ENCODE data around the gene PPM1D. TPM values are rescaled to one million over a fixed set of nuclear protein-coding genes. Genes with fewer than 3 reads are reported as not detected.
"Not testable (repeated sequence)": the region's sequence is repeated elsewhere in the genome, so short reads cannot be mapped to it uniquely, and the experiment has no call there.

The PPM1D gene
- 13.5 TPM for total RNA-seq

DNA sequence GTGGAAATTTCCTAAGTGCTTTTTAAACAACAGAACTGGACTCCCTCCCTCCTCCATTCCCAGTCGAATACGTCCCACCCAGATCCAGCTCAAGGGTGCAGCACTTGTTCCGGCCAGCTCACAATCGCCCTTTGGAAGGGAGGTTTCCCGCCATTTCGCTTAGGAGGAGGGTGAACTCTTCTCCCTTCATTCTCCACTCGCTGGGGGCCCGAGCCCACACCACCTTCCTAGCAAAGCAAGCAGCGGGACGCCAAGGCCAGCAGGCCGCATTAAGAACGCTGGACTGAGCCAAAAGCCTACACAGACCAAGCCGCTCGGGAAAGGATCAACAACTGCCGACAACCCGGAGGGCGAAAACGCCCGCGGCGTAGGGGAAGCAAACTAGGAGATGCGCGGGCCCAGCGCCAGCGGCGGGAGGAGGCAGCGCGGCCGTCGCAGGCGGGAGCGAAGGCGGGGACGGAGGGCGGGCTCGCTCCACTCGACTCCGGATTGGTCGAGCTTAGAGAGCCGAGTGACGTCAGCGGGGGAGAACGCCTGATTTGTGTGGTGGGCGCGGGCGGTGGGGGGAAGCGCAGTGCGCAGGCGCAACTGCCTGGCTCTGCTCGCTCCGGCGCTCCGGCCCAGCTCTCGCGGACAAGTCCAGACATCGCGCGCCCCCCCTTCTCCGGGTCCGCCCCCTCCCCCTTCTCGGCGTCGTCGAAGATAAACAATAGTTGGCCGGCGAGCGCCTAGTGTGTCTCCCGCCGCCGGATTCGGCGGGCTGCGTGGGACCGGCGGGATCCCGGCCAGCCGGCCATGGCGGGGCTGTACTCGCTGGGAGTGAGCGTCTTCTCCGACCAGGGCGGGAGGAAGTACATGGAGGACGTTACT lies at the start of gene PPM1D:
Gene PPM1D, plus strand, starts transcription at position 574 of the 870 bp plus-strand sequence. Its CDS starts 222 bp downstream, at position 796.
- peak; percentile 96 to 99 (median 99) for DNase-seq (ENCODE audit: low read depth in 2 of 3, low spot score in 2 of 3)

- DNase-seq (ENCODE audit: low read depth in 2 of 3, low spot score in 2 of 3): not testable (repeated sequence)
Observed at GRCh38 chr17:60552255-60552654, 47.7 kb upstream of the PPM1D start.

DNA sequence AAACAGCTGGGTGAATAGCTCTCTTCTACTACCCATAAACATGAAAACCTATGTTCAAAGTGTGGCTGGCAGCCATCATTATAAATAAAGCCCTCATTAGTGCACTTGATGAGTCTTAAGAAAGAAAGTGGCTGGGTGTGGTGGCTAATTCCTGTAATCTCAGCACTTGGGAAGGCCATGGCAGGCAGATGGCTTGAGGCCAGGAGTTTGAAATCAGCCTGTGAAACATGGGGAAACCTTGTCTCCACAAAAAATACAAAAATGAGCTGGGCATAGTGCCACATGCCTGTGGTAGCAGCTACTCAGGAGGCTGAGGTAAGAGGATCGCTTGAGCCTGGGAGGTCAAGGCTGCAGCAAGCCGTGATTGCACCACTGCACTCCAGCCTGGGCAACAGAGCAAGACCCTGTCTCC lies 45.6 kb upstream of the PPM1D start:
- no peak for DNase-seq (ENCODE audit: low read depth in 2 of 3, low spot score in 2 of 3)

DNA sequence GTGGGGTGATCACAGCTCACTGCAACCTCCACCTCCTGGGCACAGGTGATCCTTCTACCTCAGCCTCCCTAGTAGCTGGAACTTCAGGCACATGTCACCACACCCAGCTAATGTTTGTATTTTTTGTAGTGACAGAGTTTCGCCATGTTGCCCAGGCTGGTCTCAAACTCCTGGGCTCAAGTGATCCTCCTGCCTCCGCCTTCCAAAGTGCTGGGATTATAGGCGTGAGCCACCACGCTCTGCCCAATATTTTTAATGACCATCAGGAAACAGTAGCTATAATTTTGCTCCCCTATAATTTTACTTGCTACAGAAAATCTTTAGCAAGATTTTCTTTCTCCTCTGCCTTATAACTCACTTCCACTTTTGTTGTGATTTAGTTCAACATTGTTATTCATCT lies 44.2 kb upstream of the PPM1D start:
- no peak for DNase-seq (ENCODE audit: low read depth in 2 of 3, low spot score in 2 of 3)

DNA sequence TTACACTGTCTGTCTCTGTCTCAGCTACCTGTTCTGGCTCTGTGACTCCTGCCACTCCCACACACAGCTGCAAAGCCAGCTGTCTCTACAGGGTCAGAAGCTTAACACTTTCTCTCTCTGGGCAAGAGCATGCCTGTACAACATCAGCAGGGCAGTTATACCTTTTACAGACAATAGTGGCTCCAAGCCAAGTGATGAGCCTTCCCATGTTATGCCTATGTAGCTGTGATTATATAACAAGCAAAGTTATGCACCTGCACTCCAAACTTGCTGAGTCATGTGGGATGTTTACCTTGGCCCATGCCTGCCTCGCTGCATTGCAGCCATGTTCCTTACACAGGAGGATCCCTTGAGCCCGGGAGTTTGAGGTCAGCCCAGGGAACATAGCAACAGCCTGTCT lies 42.2 kb upstream of the PPM1D start:
- DNase-seq (ENCODE audit: low read depth in 2 of 3, low spot score in 2 of 3): peak in 1 of 3 donors; percentile 6

- no peak for DNase-seq (ENCODE audit: low read depth in 2 of 3, low spot score in 2 of 3)
Observed at GRCh38 chr17:60559659-60559994, 40.4 kb upstream of the PPM1D start.

DNA sequence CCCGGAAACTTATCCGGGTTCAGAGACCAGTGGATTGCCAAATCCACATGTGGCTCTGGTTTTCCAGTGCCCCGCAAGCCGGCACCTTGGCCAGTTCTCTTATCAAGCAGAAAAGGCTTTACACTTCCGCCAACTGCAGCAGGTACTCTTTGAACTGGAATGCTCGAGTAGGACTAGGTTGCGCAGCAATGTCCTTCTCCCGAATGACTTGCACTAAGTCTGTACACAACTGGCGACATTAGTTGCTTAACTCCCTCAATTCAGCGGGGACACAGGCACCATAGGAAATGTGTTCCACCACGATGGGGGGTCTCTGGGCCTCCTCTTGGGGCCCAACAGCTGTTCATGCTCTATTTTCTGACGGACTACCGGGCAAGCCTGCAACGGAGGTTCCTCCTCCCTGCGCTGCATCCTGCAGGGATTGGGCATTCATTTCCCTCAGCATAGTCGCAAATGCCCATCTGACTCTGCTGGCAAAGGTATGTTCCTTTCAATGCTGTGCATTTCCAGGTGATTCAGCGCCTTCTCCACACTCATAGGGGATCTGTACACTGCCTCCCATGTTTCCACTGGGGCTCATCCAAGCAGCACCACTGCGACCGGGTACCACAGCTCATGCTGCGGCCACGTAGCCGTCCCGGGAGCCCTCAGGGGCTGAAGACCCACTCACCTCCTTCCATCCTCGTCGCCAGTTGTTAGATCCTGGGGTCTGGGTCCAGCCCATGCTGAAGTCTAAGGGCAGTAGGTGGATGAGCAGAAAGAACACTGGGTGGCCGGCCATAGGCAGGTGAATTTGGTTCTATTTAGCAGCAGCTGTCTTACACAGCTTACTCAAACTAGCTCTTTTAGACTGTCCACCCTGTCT lies 39.8 kb upstream of the PPM1D start:
- no peak for DNase-seq (ENCODE audit: low read depth in 2 of 3, low spot score in 2 of 3)

DNA sequence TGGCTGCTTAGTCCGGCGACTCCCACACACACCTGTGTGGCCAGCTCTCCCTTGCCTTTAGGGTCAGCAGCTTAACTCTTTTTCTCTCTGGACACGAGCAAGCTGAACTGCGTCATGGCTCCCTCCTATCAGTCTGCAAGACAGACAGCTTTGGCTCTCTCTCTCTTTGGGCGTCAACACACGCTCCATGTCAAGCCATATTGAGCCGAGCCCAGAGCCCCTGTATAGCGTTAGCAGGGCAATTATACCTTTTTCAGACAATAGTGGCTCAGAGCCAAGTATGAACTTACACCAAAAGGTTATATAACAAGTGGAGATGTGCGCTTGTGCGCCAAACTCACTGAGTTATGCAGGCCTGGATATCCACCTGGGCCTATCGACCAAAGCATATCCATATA lies 39.1 kb upstream of the PPM1D start:
- DNase-seq (ENCODE audit: low read depth in 2 of 3, low spot score in 2 of 3): no peak

DNA sequence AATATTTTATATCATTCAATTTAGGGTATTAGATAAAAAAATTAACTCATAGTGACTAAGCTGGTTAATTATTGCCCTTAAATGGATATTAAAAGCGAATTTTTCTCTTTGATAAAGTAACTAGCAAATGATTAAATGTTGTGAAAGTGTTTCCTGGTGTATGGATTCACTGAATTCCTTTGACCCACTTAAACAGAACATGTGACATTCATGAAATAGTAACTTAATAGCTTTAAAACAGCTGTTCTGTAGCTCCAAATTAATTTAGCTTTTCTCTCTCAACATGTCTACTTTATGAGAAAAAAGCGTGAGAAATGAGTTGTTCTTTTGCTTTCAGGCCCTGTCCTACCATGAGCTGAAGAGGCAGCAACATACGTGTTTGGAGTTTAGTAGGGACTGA lies 37.6 kb upstream of the PPM1D start:
- no peak for DNase-seq (ENCODE audit: low read depth in 2 of 3, low spot score in 2 of 3)

DNA sequence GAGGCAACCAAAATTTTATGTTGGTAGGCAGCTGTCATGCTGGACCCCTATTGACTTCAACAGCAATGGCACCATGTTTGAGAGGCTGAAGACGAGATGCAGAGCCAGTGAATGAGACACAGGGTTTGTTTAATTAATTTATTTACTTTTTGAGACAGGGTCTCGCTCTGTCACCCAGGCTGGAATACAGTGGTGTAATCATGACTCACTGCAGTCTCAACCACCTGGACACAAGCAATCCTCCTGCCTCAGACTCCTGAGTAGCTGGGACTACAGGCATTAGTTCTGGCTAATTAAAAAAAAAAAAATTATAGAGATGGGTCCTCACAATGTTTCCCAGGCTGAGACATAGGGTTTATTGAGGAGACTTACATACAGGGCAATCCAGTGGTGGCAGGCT lies 36.2 kb upstream of the PPM1D start:
- no peak for DNase-seq (ENCODE audit: low read depth in 2 of 3, low spot score in 2 of 3)

- no peak for DNase-seq (ENCODE audit: low read depth in 2 of 3, low spot score in 2 of 3)
Observed at GRCh38 chr17:60565233-60565632, 34.8 kb upstream of the PPM1D start.

- no peak for DNase-seq (ENCODE audit: low read depth in 2 of 3, low spot score in 2 of 3)
Observed at GRCh38 chr17:60573236-60574051, 26.5 kb upstream of the PPM1D start.

DNA sequence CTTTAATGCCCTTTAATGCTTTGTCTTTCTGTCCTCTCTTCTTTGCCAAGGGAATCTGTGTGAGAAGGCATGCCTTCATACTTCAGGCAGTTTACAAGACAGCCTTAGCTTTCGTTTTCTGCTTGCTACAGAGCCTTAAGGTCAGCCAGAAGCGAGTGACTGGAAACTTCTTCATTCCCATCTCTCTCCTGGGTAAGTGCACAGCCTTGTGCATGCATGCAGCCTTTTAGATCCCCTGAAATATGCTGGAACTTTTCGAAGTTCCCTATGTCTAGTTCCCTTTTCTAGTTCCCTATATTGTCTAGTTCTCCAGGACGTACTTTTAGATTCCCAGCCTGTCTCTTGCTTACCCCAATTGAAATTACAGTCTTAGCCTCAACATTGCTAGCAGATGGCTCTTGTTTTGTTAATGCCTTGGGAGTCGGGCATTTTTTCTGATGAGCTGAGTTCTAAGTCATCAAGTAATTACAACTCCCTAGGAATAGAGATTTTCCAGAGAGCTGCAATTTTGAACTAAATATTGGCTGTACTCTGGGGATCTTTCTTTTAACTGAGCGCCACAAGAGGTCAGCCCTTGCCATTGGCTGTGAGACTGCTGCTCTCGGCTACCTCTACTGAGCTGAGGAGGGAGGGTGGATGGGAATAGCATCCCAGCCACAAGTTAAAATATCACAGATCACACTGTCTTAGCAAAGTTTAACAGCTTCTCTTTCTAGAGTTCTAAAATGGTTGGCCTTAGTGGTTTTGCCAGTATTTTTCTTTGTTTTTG lies 22.7 kb upstream of the PPM1D start:
- DNase-seq (ENCODE audit: low read depth in 2 of 3, low spot score in 2 of 3): peak in 1 of 3 donors; percentile 34

GRCh38 chr17:60579090-60579489 lies 20.9 kb upstream of the PPM1D start:
- no peak for DNase-seq (ENCODE audit: low read depth in 2 of 3, low spot score in 2 of 3)

- no peak for DNase-seq (ENCODE audit: low read depth in 2 of 3, low spot score in 2 of 3)
Observed at GRCh38 chr17:60579551-60579950, 20.4 kb upstream of the PPM1D start.

- no peak for DNase-seq (ENCODE audit: low read depth in 2 of 3, low spot score in 2 of 3)
Observed at GRCh38 chr17:60583008-60583407, 17.0 kb upstream of the PPM1D start.

GRCh38 chr17:60585887-60586286 lies 14.1 kb upstream of the PPM1D start:
- DNase-seq (ENCODE audit: low read depth in 2 of 3, low spot score in 2 of 3): no peak

DNA sequence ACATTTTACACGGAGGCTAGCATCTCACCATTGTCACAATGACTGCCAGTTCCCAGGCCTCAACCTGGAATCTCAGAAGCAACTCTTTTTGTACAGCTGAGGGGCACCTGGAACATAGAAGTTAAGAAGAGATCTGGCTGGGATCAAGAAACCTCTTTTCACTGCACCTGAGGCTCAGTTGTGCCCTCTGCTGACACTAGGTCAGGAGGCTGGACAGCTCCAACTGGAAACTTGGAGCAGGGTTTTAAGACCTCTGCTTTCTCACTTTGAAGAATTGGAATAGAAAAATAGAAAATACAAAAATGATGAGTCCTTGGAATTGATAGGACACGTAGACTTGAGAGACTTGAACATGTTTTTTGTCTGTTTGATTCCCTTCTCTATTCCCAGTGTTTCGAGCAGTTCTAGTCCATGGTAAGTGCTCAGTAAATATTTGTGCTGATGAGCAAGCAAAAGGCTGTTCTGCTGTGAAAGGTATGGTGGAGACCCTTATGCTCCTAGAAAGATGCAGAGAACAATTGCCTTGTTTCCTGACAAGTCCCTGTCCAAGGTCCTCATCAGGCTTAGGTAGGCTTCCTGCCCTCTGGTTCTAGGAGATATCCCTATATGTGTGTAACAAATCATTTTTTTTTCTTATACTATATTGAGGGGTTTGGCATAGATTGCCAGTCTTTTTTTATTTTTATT lies 13.6 kb upstream of the PPM1D start:
- DNase-seq (ENCODE audit: low read depth in 2 of 3, low spot score in 2 of 3): peak in 1 of 3 donors; percentile 20

GRCh38 chr17:60590070-60590469 lies 9.9 kb upstream of the PPM1D start:
- DNase-seq (ENCODE audit: low read depth in 2 of 3, low spot score in 2 of 3): no peak

GRCh38 chr17:60592750-60593149 lies 7.2 kb upstream of the PPM1D start:
- DNase-seq (ENCODE audit: low read depth in 2 of 3, low spot score in 2 of 3): no peak

Data from hematopoietic multipotent progenitor cell (in vitro differentiated cells).